Measurements from ENCODE around the gene PUM1.

DNA sequence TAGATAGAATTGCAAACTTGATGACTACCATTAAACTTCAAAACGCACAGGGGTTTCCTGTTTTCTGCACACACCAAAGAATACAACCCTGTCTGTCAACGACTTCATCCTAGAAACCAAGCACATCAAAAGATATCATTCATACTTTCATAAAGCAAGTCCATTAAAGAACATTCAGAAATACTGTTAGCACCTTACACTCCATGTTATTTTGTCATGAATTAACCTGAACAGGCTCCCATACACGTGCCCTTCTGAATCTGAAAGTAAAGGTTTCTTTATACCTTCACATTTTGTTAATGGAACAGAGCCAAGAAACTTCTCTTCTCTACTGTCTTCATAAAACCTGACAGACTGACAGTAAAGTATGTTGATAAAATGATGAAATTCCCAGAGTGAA is 46.1 kb downstream of the PUM1 start:
- TF ChIP-seq, protein P1, sequence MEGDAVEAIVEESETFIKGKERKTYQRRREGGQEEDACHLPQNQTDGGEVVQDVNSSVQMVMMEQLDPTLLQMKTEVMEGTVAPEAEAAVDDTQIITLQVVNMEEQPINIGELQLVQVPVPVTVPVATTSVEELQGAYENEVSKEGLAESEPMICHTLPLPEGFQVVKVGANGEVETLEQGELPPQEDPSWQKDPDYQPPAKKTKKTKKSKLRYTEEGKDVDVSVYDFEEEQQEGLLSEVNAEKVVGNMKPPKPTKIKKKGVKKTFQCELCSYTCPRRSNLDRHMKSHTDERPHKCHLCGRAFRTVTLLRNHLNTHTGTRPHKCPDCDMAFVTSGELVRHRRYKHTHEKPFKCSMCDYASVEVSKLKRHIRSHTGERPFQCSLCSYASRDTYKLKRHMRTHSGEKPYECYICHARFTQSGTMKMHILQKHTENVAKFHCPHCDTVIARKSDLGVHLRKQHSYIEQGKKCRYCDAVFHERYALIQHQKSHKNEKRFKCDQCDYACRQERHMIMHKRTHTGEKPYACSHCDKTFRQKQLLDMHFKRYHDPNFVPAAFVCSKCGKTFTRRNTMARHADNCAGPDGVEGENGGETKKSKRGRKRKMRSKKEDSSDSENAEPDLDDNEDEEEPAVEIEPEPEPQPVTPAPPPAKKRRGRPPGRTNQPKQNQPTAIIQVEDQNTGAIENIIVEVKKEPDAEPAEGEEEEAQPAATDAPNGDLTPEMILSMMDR (IDR thresholded peaks at IDR 0.05; ENCODE audit: insufficient read depth, low read depth, low read length): no peak
- no peak for TF ChIP-seq EZH2 (IDR thresholded peaks at IDR 0.05; ENCODE audit: insufficient read depth, low read length)

Measured in astrocyte (in vitro differentiated cells and primary cell).